Upper lobe of left lung (tissue), 6 donors: ENCODE results near the gene HDAC7. TPM values are rescaled to one million over a fixed set of nuclear protein-coding genes. Genes with fewer than 3 reads are reported as not detected.
"Not testable (repeated sequence)": the region's sequence is repeated elsewhere in the genome, so short reads cannot be mapped to it uniquely, and the experiment has no call there.

Source experiments
- ATAC-seq, 2 donors: fragments of 200-7000 bp; cut with Tn5 transposase; one replicate each; pipeline ENCODE4 v1.9.1; 2022; ENCODE audit warnings: mild to moderate bottlenecking in 2 of 2, moderate library complexity in 2 of 2; ENCODE audit not compliant: low FRiP score in 2 of 2
- DNase-seq, 2 donors: peaks; one replicate each; pipeline ENCODE4 v3.0.0-alpha.2; 2019 to 2020
- H3K27ac ChIP-seq, 4 donors: fragments of 200-600 bp; sonication (generic); one replicate each; pipeline ENCODE4 v1.5.1; 2016 to 2019
- H3K27me3 ChIP-seq, 4 donors: fragments of 200-600 bp; sonication (generic); one replicate each; pipeline ENCODE4 v1.5.1; 2017 to 2019
- H3K36me3 ChIP-seq, 4 donors: fragments of 200-600 bp; sonication (generic); one replicate each; pipeline ENCODE4 v1.5.1; 2016 to 2019
- H3K4me1 ChIP-seq, 4 donors: fragments of 200-600 bp; sonication (generic); one replicate each; pipeline ENCODE4 v1.5.1; 2018 to 2019
- H3K4me3 ChIP-seq, 4 donors: fragments of 200-600 bp; sonication (generic); one replicate each; pipeline ENCODE4 v1.5.1; 2017 to 2019; ENCODE audit warnings: mild to moderate bottlenecking in 2 of 4, moderate library complexity in 1 of 4
- H3K9me3 ChIP-seq, 4 donors: fragments of 200-600 bp; sonication (generic); one replicate each; pipeline ENCODE4 v1.5.1; 2018 to 2019
- EP300 ChIP-seq, 4 donors: sonication (generic); formaldehyde crosslinking; IDR thresholded peaks; one replicate each; pipeline ENCODE4 v1.5.1; 2017; ENCODE audit warnings: antibody characterized with exemption in 4 of 4, control low read depth in 2 of 4
- POLR2A ChIP-seq, 4 donors: fragments of 450-650 bp; IDR thresholded peaks; one replicate each; pipeline ENCODE4 v1.5.1; 2016 to 2017; ENCODE audit warnings: antibody characterized with exemption in 4 of 4, mild to moderate bottlenecking in 2 of 4
- POLR2AphosphoS5 ChIP-seq, 2 donors: sonication (generic); formaldehyde crosslinking; IDR thresholded peaks; one replicate each; pipeline ENCODE4 v1.5.1; 2017; ENCODE audit warnings: antibody characterized with exemption in 2 of 2
- WGBS, 2 donors: methylation state at CpG; one replicate each; pipeline ENCODE4 v1.1.5; 2017 to 2018; 5-methylcytosine and 5-hydroxymethylcytosine counted together
- total RNA-seq, 6 donors: library from RNA; depleted of rRNA in 4 of 6; stranded (reverse); fragments of >200 nt in 4 of 6; gene quantifications; one replicate each; pipeline versions ENCODE4 v1.1.0 to v1.2.1, GENCODE V29; 2016 to 2021
- TF ChIP-seq, protein P1 (sequence below), 6 experiments: fragments of 450-650 bp in 4 of 6; fragments of 200-600 bp in 2 of 6; sonication (generic) in 2 of 6; IDR thresholded peaks; one replicate each; pipeline ENCODE4 v1.5.1; 2016 to 2019; ENCODE audit warnings: antibody characterized with exemption in 6 of 6
- donor health status: DM: no; HTN: no; CAD: no; lungs with moderate emphysema.
- donor health status: DM: no; HTN: yes; CAD: no; lungs with severe emphysema.

HDAC7 gene
- total RNA-seq, 6 donors from 2014 or later = 66.6 to 164 (median 126) TPM

- Histone ChIP-seq H3K27me3 (no peaks in the 10 kb centered on the region), H3K4me1 (peaks cover 5 to 19% (median 12%) of the 10 kb centered on the region in 4 donors), H3K27ac (peak overlapping the region in 2 of 4 donors; percentile 45 to 68), H3K9me3 (no peaks in the 10 kb centered on the region), H3K36me3 (peaks cover 0 to 14% (median 6%) of the 10 kb centered on the region in 4 donors), H3K4me3 (no peak overlapping the region)
- WGBS, 2 donors = 92 to 99% methylated on average over 7 of the region's 8 CpGs
- TF ChIP-seq, protein P1, sequence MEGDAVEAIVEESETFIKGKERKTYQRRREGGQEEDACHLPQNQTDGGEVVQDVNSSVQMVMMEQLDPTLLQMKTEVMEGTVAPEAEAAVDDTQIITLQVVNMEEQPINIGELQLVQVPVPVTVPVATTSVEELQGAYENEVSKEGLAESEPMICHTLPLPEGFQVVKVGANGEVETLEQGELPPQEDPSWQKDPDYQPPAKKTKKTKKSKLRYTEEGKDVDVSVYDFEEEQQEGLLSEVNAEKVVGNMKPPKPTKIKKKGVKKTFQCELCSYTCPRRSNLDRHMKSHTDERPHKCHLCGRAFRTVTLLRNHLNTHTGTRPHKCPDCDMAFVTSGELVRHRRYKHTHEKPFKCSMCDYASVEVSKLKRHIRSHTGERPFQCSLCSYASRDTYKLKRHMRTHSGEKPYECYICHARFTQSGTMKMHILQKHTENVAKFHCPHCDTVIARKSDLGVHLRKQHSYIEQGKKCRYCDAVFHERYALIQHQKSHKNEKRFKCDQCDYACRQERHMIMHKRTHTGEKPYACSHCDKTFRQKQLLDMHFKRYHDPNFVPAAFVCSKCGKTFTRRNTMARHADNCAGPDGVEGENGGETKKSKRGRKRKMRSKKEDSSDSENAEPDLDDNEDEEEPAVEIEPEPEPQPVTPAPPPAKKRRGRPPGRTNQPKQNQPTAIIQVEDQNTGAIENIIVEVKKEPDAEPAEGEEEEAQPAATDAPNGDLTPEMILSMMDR (IDR thresholded peaks at IDR 0.05) = no peak
- TF ChIP-seq POLR2AphosphoS5 (IDR thresholded peaks at IDR 0.05) (no peak), EP300 (IDR thresholded peaks at IDR 0.05) (no peak), POLR2A (IDR thresholded peaks at IDR 0.05) (no peak)
- DNase-seq (no peak), ATAC-seq (peak; percentile 6 to 18)
These were observed 25.4 kb upstream of the HDAC7 start for GRCh38 chr12:47845081-47845480.

- DNase-seq (peak; percentile 90 to 94), ATAC-seq (peak; percentile 81 to 90)
- Histone ChIP-seq H3K36me3 (peaks cover 0 to 14% (median 6%) of the 10 kb centered on the region in 4 donors), H3K27me3 (no peaks in the 10 kb centered on the region), H3K4me3 (no peak overlapping the region), H3K9me3 (no peaks in the 10 kb centered on the region), H3K27ac (peak overlapping the region in 3 of 4 donors; percentile 36 to 68 (median 45)), H3K4me1 (peaks cover 5 to 19% (median 12%) of the 10 kb centered on the region in 4 donors)
- TF ChIP-seq, protein P1 (IDR thresholded peaks at IDR 0.05) = no peak
- peak in 1 of 4 donors; percentile 9 for TF ChIP-seq POLR2A (IDR thresholded peaks at IDR 0.05)
- TF ChIP-seq POLR2AphosphoS5 (IDR thresholded peaks at IDR 0.05) = peak in 1 of 2 donors; percentile 59
- peak in 1 of 4 donors; percentile 57 for TF ChIP-seq EP300 (IDR thresholded peaks at IDR 0.05)
- 47 to 71% methylated on average over 19 to 28 of the region's 28 CpGs for WGBS, 2 donors
These were observed 24.7 kb upstream of the HDAC7 start for GRCh38 chr12:47844264-47845019.

- no peak for DNase-seq
- Histone ChIP-seq H3K27ac (peak overlapping the region in 1 of 4 donors; percentile 68), H3K4me3 (no peak overlapping the region), H3K27me3 (no peaks in the 10 kb centered on the region), H3K9me3 (no peaks in the 10 kb centered on the region), H3K4me1 (peaks cover 5 to 23% (median 14%) of the 10 kb centered on the region in 4 donors), H3K36me3 (peaks cover 0 to 14% (median 6%) of the 10 kb centered on the region in 4 donors)
- WGBS, 2 donors = 88 to 90% methylated on average over 14 to 25 of the region's 25 CpGs
- ATAC-seq = no peak
- TF ChIP-seq POLR2AphosphoS5 (IDR thresholded peaks at IDR 0.05) = no peak
- TF ChIP-seq EP300 (IDR thresholded peaks at IDR 0.05) = no peak
- TF ChIP-seq POLR2A (IDR thresholded peaks at IDR 0.05) = no peak
- TF ChIP-seq, protein P1 (IDR thresholded peaks at IDR 0.05) = no peak
These were observed 23.7 kb upstream of the HDAC7 start for GRCh38 chr12:47843226-47843980.

DNA sequence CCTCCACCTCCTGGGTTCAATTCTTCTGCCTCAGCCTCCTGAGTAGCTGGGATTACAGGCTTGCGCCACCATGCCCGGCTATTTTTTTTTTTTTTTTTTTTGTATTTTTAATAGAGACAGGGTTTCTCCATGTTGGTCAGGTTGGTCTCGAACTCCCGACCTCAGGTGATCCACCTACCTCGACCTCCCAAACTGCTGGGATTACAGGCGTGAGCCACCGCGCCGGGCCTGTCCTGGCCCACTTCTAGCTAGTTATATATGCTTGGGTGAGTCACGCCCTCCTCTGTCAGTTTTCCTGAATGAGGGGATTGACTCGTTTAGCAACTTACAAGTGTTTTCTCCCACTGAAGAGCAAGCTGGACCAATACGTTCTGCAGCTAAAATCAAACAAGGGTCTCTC lies 22.8 kb upstream of the HDAC7 start:
- H3K27me3 ChIP-seq, H3K4me3 ChIP-seq, ATAC-seq, DNase-seq, H3K27ac ChIP-seq, H3K9me3 ChIP-seq: not testable (repeated sequence)
- Histone ChIP-seq H3K36me3 (peaks cover 0 to 14% (median 6%) of the 10 kb centered on the region in 4 donors), H3K4me1 (peaks cover 12 to 32% (median 22%) of the 10 kb centered on the region in 4 donors)
- 83 to 88% methylated on average over 11 of the region's 12 CpGs for WGBS, 2 donors

DNA sequence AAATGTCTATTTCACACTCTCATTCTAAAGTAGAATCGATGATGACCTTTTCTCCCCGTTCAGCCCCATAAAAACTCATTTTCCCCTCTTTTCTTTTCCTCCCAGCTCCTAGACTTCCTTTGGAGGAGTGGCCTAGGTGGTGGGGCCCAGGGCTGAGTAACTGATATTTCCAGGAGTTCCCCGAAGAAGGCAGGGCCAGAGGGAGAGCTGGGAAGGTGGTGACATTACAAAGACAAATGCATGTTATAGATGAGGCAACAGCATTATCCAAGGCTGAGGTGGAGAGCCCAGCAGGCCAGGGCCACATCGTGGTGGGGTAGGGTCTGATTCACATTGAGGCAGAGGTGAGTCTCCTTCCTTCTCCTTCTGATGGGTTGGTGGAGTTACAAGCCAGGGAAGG lies 22.2 kb upstream of the HDAC7 start:
- Histone ChIP-seq H3K36me3 (peaks cover 0 to 14% (median 6%) of the 10 kb centered on the region in 4 donors), H3K27ac (no peak overlapping the region), H3K9me3 (no peaks in the 10 kb centered on the region), H3K4me1 (peaks cover 18 to 38% (median 26%) of the 10 kb centered on the region in 4 donors), H3K27me3 (no peaks in the 10 kb centered on the region), H3K4me3 (no peak overlapping the region)
- WGBS, 2 donors = 72 to 76% methylated on average over 4 of the region's 4 CpGs
- DNase-seq (no peak), ATAC-seq (no peak)
- TF ChIP-seq POLR2A (IDR thresholded peaks at IDR 0.05) (no peak), POLR2AphosphoS5 (IDR thresholded peaks at IDR 0.05) (no peak), EP300 (IDR thresholded peaks at IDR 0.05) (no peak)
- TF ChIP-seq, protein P1 (IDR thresholded peaks at IDR 0.05) = no peak
